Measurements from ENCODE around the gene KYAT1. TPM values are rescaled to one million over a fixed set of nuclear protein-coding genes. Genes with fewer than 3 reads are reported as not detected.
A peak's percentile ranks its signal among the peaks of the same experiment; 100 is the strongest.

Gene KYAT1
- total and polyA plus RNA-seq, 2 of the 13 experiments (the other 11 are each of a cell fraction or from before 2014, with no cell fraction given), result 9.2 to 46.5 TPM

DNA sequence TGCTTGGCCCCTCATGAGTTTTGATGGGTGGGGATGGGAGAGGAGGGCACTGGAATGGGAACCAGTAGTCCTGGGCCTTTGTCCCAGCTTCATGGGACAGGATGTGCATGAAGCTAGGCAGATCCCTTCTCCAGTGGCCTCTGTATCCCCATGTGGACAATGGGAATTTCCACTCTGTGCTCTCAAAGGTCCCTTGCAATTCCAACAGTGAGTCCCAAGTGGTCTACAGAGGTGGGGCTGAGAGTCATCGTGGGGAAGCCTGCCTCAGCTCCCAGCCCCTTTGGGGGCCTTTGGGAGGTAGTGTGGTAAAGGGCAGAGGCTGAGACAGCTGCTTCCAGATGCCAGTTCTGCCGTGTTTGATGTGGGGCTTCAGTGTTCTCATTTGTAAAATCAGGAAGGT lies 37.2 kb upstream of the KYAT1 start:
- DNase-seq (ENCODE audit: low spot score), result no peak
- no peak for FAIRE-seq
- peaks cover 91% of the 10 kb centered on the region for H3K4me1 ChIP-seq (ENCODE audit: insufficient read depth, low read length)
- peaks cover 14% of the 10 kb centered on the region for H3K79me2 ChIP-seq (ENCODE audit: insufficient read depth, low read length)
- H3K27me3 ChIP-seq (ENCODE audit: control insufficient read depth in 1 of 2, insufficient read depth in 2 of 2, low read length in 2 of 2), result no peaks in the 10 kb centered on the region
- no TSS peak for BruUV-seq (replicated peaks)
- H2AFZ ChIP-seq (ENCODE audit: low read length), result no peak overlapping the region
- POLR2A ChIA-PET, result interaction anchor here (0.7 to 3.9 kb wide), 5 partner anchors 36 to 289 kb away, joined by 3 to 25 read pairs (median 5); partner anchors contain the start of genes KYAT1 and LRRC8A
- H4K20me1 ChIP-seq (ENCODE audit: insufficient read depth, low read length), result no peaks in the 10 kb centered on the region
- intact Hi-C loops (cut with micrococcal nuclease; ENCODE audit: unreplicated experiment) (no loop called here), in situ Hi-C loops (cut with HindIII; ENCODE audit: extremely low pct_ligation_motif_present, low pct_unique_long_range_greater_than_20kb) (no loop called here)
- CTCF ChIA-PET (ENCODE audit: low intra/inter-chr PET ratio, low total read pairs), result no interaction called here
- H3K36me3 ChIP-seq (replicated peaks in 1 of 2; ENCODE audit: control insufficient read depth in 1 of 2, insufficient read depth in 2 of 2, low read length in 2 of 2), result peaks cover 7 to 16% of the 10 kb centered on the region in 2 experiments
- no peak overlapping the region for H3K9ac ChIP-seq (ENCODE audit: insufficient read depth, low read depth, low read length)
- no peak for ATAC-seq
- H3K27ac ChIP-seq (ENCODE audit: extremely low read length, insufficient read depth, low read length), result peak overlapping the region; percentile 46
- no peaks in the 10 kb centered on the region for H3K9me3 ChIP-seq (ENCODE audit: low read length)
- peak overlapping the region; percentile 26; the same call in 1 of the 2 replicates for H3K4me2 ChIP-seq (ENCODE audit: low read depth, low read length)
- WGBS (ENCODE audit: low lambda C conversion rate), result 45% methylated on average over 2 of the region's 2 CpGs
- no peak overlapping the region for H3K4me3 ChIP-seq (replicated peaks in 1 of 3; ENCODE audit: insufficient read depth in 1 of 3, low read depth in 2 of 3, low read length in 3 of 3)
- TF ChIP-seq ZNF761 (CRISPR knock-in tag; conservative IDR thresholded peaks at IDR 0.05) (no peak), SALL1 (CRISPR knock-in tag; IDR thresholded peaks at IDR 0.05) (no peak), GLI4 (CRISPR knock-in tag; IDR thresholded peaks at IDR 0.05; ENCODE audit: borderline replicate concordance) (peak; percentile 41; the same call in 1 of the 2 replicates), ZNF501 (CRISPR knock-in tag; IDR thresholded peaks at IDR 0.05) (peak; percentile 67; the same call in 1 of the 2 replicates), TP53 (CRISPR knock-in tag; conservative IDR thresholded peaks at IDR 0.05) (no peak), ARNTL (CRISPR knock-in tag; IDR thresholded peaks at IDR 0.05) (no peak), HDAC1 (CRISPR knock-in tag; IDR thresholded peaks at IDR 0.05) (no peak)
- TF ChIP-seq, protein P1, sequence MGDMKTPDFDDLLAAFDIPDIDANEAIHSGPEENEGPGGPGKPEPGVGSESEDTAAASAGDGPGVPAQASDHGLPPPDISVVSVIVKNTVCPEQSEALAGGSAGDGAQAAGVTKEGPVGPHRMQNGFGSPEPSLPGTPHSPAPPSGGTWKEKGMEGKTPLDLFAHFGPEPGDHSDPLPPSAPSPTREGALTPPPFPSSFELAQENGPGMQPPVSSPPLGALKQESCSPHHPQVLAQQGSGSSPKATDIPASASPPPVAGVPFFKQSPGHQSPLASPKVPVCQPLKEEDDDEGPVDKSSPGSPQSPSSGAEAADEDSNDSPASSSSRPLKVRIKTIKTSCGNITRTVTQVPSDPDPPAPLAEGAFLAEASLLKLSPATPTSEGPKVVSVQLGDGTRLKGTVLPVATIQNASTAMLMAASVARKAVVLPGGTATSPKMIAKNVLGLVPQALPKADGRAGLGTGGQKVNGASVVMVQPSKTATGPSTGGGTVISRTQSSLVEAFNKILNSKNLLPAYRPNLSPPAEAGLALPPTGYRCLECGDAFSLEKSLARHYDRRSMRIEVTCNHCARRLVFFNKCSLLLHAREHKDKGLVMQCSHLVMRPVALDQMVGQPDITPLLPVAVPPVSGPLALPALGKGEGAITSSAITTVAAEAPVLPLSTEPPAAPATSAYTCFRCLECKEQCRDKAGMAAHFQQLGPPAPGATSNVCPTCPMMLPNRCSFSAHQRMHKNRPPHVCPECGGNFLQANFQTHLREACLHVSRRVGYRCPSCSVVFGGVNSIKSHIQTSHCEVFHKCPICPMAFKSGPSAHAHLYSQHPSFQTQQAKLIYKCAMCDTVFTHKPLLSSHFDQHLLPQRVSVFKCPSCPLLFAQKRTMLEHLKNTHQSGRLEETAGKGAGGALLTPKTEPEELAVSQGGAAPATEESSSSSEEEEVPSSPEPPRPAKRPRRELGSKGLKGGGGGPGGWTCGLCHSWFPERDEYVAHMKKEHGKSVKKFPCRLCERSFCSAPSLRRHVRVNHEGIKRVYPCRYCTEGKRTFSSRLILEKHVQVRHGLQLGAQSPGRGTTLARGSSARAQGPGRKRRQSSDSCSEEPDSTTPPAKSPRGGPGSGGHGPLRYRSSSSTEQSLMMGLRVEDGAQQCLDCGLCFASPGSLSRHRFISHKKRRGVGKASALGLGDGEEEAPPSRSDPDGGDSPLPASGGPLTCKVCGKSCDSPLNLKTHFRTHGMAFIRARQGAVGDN (CRISPR knock-in tag; IDR thresholded peaks at IDR 0.05), result no peak
- TF ChIP-seq, protein P2, sequence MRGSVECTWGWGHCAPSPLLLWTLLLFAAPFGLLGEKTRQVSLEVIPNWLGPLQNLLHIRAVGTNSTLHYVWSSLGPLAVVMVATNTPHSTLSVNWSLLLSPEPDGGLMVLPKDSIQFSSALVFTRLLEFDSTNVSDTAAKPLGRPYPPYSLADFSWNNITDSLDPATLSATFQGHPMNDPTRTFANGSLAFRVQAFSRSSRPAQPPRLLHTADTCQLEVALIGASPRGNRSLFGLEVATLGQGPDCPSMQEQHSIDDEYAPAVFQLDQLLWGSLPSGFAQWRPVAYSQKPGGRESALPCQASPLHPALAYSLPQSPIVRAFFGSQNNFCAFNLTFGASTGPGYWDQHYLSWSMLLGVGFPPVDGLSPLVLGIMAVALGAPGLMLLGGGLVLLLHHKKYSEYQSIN (CRISPR knock-in tag; IDR thresholded peaks at IDR 0.05; ENCODE audit: borderline replicate concordance), result no peak
- TF ChIP-seq, protein P3, sequence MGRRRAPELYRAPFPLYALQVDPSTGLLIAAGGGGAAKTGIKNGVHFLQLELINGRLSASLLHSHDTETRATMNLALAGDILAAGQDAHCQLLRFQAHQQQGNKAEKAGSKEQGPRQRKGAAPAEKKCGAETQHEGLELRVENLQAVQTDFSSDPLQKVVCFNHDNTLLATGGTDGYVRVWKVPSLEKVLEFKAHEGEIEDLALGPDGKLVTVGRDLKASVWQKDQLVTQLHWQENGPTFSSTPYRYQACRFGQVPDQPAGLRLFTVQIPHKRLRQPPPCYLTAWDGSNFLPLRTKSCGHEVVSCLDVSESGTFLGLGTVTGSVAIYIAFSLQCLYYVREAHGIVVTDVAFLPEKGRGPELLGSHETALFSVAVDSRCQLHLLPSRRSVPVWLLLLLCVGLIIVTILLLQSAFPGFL (CRISPR knock-in tag; IDR thresholded peaks at IDR 0.05), result no peak
- TF ChIP-seq, protein P4, sequence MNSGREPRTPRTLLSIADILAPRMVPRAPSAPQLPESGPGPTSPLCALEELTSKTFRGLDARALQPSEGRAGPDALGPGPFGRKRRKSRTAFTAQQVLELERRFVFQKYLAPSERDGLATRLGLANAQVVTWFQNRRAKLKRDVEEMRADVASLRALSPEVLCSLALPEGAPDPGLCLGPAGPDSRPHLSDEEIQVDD (CRISPR knock-in tag; IDR thresholded peaks at IDR 0.05; ENCODE audit: borderline replicate concordance), result no peak
- TF ChIP-seq, protein P5, sequence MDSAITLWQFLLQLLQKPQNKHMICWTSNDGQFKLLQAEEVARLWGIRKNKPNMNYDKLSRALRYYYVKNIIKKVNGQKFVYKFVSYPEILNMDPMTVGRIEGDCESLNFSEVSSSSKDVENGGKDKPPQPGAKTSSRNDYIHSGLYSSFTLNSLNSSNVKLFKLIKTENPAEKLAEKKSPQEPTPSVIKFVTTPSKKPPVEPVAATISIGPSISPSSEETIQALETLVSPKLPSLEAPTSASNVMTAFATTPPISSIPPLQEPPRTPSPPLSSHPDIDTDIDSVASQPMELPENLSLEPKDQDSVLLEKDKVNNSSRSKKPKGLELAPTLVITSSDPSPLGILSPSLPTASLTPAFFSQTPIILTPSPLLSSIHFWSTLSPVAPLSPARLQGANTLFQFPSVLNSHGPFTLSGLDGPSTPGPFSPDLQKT (CRISPR knock-in tag; IDR thresholded peaks at IDR 0.05; ENCODE audit: borderline replicate concordance), result no peak
- TF ChIP-seq, protein P6, sequence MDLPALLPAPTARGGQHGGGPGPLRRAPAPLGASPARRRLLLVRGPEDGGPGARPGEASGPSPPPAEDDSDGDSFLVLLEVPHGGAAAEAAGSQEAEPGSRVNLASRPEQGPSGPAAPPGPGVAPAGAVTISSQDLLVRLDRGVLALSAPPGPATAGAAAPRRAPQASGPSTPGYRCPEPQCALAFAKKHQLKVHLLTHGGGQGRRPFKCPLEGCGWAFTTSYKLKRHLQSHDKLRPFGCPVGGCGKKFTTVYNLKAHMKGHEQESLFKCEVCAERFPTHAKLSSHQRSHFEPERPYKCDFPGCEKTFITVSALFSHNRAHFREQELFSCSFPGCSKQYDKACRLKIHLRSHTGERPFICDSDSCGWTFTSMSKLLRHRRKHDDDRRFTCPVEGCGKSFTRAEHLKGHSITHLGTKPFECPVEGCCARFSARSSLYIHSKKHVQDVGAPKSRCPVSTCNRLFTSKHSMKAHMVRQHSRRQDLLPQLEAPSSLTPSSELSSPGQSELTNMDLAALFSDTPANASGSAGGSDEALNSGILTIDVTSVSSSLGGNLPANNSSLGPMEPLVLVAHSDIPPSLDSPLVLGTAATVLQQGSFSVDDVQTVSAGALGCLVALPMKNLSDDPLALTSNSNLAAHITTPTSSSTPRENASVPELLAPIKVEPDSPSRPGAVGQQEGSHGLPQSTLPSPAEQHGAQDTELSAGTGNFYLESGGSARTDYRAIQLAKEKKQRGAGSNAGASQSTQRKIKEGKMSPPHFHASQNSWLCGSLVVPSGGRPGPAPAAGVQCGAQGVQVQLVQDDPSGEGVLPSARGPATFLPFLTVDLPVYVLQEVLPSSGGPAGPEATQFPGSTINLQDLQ (CRISPR knock-in tag; IDR thresholded peaks at IDR 0.05), result no peak
